OCI-LY7 (cell line): ENCODE measurements around the gene NMNAT1.
"Not testable (repeated sequence)": the region's sequence is repeated elsewhere in the genome, so short reads cannot be mapped to it uniquely, and the experiment has no call there.

Experiments
- EZH2phosphoT487 ChIP-seq: fragments of 200-600 bp; sonication (generic); IDR thresholded peaks from 2 replicates; pipeline ENCODE4 v1.6.1; 2018; ENCODE audit warnings: low read depth, borderline replicate concordance, mild to moderate bottlenecking, mixed run types, antibody characterized with exemption, low read length, moderate library complexity, mixed read lengths
- TF ChIP-seq, protein P1 (sequence below): fragments of 200-600 bp; sonication (generic); conservative IDR thresholded peaks from 2 replicates; pipeline ENCODE4 v1.5.1; 2014; ENCODE audit warnings: mild to moderate bottlenecking, antibody characterized with exemption, low read length, moderate library complexity, mixed read lengths

- TF ChIP-seq EZH2phosphoT487 = not testable (repeated sequence)
- TF ChIP-seq, protein P1, sequence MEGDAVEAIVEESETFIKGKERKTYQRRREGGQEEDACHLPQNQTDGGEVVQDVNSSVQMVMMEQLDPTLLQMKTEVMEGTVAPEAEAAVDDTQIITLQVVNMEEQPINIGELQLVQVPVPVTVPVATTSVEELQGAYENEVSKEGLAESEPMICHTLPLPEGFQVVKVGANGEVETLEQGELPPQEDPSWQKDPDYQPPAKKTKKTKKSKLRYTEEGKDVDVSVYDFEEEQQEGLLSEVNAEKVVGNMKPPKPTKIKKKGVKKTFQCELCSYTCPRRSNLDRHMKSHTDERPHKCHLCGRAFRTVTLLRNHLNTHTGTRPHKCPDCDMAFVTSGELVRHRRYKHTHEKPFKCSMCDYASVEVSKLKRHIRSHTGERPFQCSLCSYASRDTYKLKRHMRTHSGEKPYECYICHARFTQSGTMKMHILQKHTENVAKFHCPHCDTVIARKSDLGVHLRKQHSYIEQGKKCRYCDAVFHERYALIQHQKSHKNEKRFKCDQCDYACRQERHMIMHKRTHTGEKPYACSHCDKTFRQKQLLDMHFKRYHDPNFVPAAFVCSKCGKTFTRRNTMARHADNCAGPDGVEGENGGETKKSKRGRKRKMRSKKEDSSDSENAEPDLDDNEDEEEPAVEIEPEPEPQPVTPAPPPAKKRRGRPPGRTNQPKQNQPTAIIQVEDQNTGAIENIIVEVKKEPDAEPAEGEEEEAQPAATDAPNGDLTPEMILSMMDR = not testable (repeated sequence)
These were observed 85.8 kb downstream of the NMNAT1 start for GRCh38 chr1:10028956-10029500.
